Measurements from ENCODE around the gene DNAH7.

The DNAH7 gene

DNA sequence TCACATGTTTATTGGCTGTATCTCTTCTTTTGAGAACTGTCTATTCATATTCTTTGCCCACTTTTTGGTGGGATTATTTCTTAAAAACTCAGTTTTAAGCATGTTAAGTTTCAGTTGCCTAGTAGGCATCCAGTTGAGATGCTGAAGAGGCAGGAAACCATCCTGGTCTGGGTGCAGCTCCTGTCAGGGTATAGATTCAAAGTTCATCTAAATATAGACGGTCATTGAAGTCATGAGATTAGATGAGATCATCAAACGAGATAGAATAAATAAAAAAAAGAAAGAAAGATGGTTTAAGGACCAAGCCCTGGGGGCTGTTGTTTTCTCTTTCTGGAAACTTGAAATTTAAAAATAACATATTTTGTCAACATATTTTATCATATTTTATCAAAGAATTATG is 9.2 kb upstream of the DNAH7 start:
- no peak for DNase-seq (ENCODE audit: low read depth)

DNA sequence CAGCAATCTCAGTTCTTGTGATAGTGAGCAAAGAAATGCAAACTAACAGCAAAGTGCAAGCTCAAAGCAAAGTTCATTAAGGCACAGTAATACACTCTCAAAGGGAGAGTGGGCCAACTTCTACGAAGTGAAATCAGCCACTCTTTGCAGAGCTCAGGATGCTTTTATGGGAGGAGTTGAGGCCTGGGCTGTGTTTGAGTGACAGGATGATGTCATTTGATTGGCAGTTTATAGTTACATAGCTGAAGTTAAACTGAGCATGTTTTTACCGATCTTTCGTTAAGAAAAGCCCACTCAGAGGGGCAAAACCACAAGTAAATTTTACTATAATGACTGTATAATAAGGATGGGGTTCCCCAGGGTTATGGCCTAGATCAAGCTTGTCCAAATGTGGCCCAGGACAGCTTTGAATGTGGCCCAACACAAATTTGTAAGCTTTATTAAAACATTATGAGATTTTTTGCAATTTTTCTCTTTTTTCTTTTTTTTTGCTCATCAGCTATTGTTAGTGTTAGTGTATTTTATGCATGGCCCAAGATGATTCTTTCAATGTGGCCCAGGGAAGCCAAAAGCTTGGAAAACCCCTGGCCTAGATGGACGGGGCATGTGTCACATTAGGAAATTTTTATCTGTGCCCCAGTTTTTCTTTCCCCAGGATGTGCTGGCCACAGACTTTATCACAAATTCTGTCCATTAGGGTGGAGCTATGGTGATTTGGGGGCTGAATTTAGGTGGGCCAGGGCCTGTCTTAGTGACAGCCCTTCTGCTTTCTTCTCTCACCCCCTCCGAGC is 8.3 kb upstream of the DNAH7 start:
- no peak for DNase-seq (ENCODE audit: low read depth)

- no peak for DNase-seq (ENCODE audit: low read depth)
Observed at GRCh38 chr2:196075196-196075595, 6.6 kb upstream of the DNAH7 start.

DNA sequence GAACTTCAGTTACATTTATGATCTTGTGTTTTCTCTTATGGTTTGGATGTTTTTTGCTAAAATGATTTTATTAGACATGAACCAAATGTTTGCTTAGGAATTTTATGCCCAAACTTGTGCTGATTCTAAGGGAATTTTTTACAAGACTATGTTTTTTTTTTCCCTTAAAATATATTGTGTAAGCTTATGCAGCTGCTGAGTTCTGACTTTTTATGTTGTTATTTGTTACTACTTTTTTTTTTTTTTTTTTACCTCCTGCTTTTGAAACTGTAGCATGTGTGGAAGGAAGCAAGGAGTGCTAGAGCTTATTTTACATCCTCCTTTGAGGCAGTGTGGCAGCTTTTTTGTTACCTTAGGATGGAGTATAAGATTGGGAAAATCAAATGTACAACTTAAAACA is 6.0 kb upstream of the DNAH7 start:
- DNase-seq (ENCODE audit: low read depth) = no peak

- DNase-seq (ENCODE audit: low read depth) = no peak
Observed at GRCh38 chr2:196073521-196073920, 4.9 kb upstream of the DNAH7 start.

DNA sequence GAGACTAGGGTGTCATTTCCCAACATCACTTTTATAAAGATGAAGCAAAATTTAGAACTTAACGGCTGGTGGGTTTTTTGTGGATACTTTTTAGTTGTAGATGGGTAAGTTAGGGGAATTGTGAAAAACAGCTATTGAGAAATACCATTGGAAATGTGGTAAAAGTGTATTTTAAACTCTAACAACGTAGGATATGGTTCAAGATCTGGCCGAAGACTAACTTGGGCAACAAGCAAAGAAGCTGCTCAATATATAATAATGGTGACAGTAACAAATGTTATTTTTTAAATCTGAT is 1.6 kb downstream of the DNAH7 start:
- no peak for DNase-seq (ENCODE audit: low read depth)

DNA sequence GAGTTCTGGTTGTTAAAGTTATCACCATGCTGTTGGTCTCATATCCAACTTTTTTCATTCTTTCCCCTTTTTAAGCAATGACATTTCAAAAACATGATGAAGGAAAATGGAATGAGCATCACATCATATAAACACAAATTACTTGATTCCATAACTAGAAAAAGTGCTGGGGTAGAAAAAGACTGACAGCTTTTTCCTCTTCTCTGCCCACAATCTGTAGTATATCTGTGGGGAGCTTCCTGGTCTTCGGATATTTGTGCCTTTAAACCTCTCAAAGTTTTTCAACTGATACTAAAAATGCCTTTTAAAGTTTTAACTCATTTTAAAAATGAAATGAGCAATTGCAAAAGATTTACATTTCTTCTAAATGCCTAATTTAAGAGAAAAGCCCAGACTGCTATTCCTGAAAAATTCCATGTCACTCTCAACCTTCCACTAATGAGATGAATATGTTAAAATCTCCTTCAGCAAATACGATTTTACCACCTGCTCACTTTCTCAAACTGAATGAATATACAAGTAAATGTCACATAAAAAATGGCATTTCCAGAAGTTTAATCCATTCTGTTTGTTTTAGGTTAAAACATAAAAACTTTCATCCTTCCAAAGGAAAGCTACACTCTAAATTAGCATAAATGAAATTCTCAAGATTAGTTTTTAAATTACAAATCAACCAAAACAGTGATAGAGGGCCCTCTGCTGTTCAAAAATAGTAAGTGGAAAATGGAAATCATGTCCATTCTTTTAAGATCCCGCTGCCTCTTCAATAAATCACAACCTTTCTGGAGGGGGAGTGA is 2.1 kb downstream of the DNAH7 start:
- no peak for DNase-seq (ENCODE audit: low read depth)

GRCh38 chr2:196063773-196064172 is 4.9 kb downstream of the DNAH7 start:
- no peak for DNase-seq (ENCODE audit: low read depth)

- no peak for DNase-seq (ENCODE audit: low read depth)
Observed at GRCh38 chr2:196059491-196059960, 9.1 kb downstream of the DNAH7 start.

- DNase-seq (ENCODE audit: low read depth) = no peak
Observed at GRCh38 chr2:196054631-196055030, 14.0 kb downstream of the DNAH7 start.

DNA sequence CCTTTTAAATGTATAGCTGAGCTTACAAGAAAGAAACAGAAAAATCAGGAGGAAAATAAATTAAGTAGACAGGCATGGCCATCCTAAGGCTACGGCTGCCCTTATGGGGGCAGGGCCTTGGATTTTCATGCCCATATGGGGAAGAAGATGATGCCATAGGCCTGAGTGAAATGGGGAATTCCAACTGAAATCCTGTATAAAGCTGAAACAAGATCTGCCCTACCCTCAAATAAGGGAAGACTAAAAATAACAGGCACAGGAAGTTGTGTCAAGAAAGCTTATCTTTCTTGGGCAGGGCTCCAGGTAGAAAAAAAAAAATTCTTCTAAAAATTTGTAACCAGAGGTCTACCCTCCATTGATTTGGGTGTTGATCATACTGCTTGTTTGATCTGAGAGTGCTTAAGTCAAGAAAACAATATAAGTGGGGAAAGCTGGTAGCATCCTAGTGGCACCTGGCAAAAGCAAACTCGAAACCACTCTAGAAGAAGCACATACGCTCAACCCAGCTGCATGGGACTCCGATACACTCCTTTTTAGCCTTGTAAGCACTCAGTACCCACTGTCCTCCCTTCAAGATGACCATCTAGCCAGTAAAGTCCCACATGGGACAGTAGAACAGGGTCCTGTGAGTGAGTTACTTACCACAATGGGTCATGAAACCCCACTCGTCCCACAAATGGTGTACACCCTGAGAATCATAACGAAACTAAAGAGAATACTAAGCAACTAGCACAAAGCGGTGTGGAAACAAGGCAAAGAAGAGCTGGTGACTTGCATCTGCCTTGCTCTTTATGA is 22.3 kb downstream of the DNAH7 start:
- DNase-seq (ENCODE audit: low read depth) = no peak

- no peak for DNase-seq (ENCODE audit: low read depth)
Observed at GRCh38 chr2:196041786-196042185, 26.9 kb downstream of the DNAH7 start.

DNA sequence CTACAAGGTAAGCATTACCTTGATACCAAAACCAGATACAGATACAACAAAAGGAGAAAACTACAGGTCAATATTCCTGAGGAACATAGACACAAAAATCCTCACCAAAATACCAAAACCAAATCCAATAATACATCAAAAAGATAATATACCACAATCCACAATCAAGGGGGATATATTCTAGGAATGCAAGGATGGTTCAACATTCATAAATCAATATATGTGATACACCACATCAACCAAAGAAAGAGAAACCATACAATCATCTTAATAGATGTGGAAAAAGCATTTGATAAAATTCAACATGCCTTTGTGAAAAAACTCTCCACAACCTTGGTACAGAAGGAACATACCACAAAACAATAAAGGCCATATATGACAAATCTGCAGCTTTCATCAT is 28.4 kb downstream of the DNAH7 start:
- no peak for DNase-seq (ENCODE audit: low read depth)

- no peak for DNase-seq (ENCODE audit: low read depth)
Observed at GRCh38 chr2:196036442-196036841, 32.2 kb downstream of the DNAH7 start.

GRCh38 chr2:196018037-196018436 is 50.6 kb downstream of the DNAH7 start:
- no peak for DNase-seq (ENCODE audit: low read depth)

DNA sequence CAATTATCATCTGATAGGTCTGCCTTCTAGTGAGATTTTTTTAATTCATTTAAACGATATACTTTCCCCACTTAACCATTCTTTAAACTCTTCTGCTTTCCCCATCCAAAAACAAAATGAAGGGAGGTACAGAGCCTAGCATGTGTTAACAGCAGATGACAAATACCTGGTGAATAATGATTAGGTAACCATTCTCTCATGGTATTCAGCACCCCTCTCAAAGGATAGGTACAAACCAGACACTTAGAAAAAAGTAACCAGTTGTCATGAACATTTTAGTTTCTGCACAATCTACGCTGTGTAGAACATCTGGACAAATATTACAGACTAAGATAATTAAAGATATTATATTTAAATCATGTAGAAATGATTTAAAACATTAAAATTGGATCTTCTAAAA is 56.3 kb downstream of the DNAH7 start:
- DNase-seq (ENCODE audit: low read depth) = no peak

GRCh38 chr2:196000551-196000950 is 68.1 kb downstream of the DNAH7 start:
- DNase-seq (ENCODE audit: low read depth) = no peak

DNA sequence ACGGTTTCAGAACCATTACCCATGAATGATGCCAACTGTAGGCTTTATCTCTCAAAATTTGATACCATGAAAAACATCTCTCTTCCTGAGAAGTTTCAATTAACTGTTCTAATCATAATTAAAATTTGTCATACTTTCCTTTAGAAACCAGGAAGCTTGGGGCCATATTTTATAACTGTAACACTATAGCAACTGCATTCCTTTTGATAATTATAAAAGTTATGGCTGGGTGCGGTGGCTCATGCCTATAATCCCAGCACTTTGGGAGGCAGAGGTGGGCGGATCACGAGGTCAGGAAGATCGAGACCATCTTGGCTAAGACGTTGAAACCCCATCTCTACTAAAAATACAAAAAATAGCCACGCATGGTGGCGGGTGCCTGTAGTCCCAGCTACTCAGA is 70.6 kb downstream of the DNAH7 start:
- DNase-seq (ENCODE audit: low read depth) = no peak

DNA sequence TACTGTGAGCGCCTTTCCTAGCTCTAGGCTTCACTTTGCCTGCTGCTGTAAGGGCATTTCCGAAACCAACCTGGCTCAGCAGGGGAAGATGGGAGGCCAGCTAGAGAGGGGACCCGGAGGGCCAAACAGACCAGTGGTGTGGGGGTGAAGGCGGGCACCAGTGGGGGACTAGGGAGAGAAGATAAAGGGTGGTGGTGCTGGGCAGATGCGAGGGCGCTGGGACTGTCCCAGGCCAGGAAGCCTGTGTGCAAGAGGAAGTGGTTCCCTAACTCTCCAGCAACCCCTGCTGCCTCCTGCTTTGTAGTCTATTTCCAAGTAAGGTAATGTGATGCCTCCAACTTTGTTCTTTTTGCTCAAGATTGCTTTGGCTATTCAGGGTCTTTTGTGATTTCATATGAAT is 73.1 kb downstream of the DNAH7 start:
- DNase-seq (ENCODE audit: low read depth) = no peak

DNA sequence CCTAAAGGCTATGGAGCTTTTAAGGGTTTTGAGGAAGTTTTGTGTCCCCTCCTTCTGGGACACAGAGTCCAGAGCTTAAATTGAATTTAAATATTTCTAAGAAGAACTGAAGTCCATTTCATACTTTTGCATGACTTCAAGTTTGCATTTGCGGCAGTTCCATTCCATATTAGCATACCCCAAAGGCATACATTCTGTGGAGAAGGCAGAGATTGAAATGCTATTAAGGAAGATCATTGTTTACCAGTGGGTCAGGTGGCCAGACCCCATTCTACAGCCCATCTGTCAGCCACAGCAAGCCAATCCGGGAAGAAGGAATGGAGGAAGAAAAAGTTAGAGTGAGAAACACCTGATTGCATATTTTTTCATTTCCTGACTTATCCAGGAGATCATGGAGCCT is 75.0 kb downstream of the DNAH7 start:
- no peak for DNase-seq (ENCODE audit: low read depth)

DNA sequence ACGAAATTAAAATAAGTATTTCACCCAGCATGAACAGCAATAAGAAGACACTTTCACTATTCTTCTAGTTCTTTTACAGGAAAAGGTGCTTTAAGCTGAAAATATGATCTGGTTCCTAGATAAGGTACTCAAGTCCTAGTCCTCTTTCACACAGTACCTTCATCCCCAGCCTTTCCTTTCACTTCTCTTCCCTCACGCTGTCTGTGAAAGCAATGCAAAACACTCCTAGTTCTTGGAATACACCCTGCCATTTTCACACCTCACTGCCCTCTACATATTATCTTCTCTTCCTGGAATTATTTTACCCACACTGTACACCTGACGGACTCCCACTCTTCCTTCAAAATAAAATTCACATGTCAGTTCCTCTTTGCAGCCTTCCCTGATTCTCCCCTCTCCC is 82.9 kb downstream of the DNAH7 start:
- DNase-seq (ENCODE audit: low read depth) = no peak

DNA sequence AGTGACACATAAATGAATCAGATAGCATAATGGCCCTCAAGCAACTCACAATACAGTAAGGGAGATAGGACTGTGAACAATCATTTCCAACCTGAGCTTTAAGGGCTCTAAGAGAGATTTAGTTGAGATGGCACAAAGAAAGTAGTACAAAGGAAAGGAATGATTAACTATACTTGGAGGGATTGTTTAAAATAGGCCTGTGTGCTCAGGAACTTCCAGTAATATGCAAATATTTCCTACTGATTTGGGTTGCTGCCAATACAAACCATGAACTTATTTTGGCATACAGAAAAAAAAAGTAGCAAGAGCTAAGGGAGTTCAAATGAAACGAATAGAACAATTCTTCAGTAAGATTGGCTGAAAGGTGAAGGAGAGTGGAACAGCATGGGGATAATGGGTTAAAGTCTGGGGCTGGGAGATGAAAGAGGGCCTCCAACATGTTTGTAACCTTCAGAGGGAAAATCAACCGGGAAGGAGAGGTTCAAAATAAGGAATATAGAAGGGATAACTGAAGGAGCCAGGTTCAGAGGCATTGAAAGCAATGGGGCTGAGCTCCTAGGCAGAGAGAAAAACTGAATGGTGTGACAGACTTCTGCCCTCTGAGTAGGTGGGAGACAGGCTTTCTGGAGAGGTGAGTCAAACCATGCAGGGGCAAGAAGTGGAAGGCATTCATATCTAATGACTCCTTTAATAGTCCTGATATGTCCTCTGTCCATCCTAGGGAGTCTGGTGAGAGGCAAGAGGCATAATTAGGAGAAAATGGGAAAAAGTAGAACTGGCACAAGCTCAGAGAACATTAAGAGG is 83.5 kb downstream of the DNAH7 start:
- no peak for DNase-seq (ENCODE audit: low read depth)

Measured in activated T-helper 1 cell treated with Interleukin-2 at 50 U/mL for 16 hours (primary cell).